IPS-NIHi7 (cell line): Measurements from ENCODE around the gene PLPPR5.

ENCODE experiments used
- DNase-seq: peaks from one replicate; pipeline ENCODE4 v3.0.0; 2012; ENCODE audit warnings: mixed read lengths; ENCODE audit errors: extremely low spot score

The PLPPR5 gene

GRCh38 chr1:98969798-98970490 lies 34.7 kb downstream of the PLPPR5 start:
- no peak for DNase-seq

GRCh38 chr1:98967122-98967521 lies 37.5 kb downstream of the PLPPR5 start:
- no peak for DNase-seq

- DNase-seq: no peak
Measured at GRCh38 chr1:98965394-98965793, 39.3 kb downstream of the PLPPR5 start.

- DNase-seq: no peak
Measured at GRCh38 chr1:98964198-98964597, 40.5 kb downstream of the PLPPR5 start.

GRCh38 chr1:98963064-98963758 lies 41.5 kb downstream of the PLPPR5 start:
- DNase-seq: no peak

GRCh38 chr1:98962156-98962555 lies 42.5 kb downstream of the PLPPR5 start:
- DNase-seq: no peak

GRCh38 chr1:98949621-98950020 lies 55.0 kb downstream of the PLPPR5 start:
- no peak for DNase-seq

- DNase-seq: no peak
Measured at GRCh38 chr1:98949166-98949565, 55.5 kb downstream of the PLPPR5 start.

GRCh38 chr1:98947071-98947470 lies 57.6 kb downstream of the PLPPR5 start:
- no peak for DNase-seq

- DNase-seq: no peak
Measured at GRCh38 chr1:98940722-98941079, 64.0 kb downstream of the PLPPR5 start.

GRCh38 chr1:98940069-98940721 lies 64.5 kb downstream of the PLPPR5 start:
- DNase-seq: no peak

GRCh38 chr1:98939471-98939870 lies 65.2 kb downstream of the PLPPR5 start:
- no peak for DNase-seq

- no peak for DNase-seq
Measured at GRCh38 chr1:98937347-98937746, 67.3 kb downstream of the PLPPR5 start.

GRCh38 chr1:98932184-98932583 lies 72.5 kb downstream of the PLPPR5 start:
- DNase-seq: no peak

GRCh38 chr1:98931128-98931835 lies 73.4 kb downstream of the PLPPR5 start:
- DNase-seq: no peak

GRCh38 chr1:98929437-98929836 lies 75.2 kb downstream of the PLPPR5 start:
- no peak for DNase-seq

GRCh38 chr1:98926597-98926996 lies 78.1 kb downstream of the PLPPR5 start:
- DNase-seq: no peak

- no peak for DNase-seq
Measured at GRCh38 chr1:98924977-98925376, 79.7 kb downstream of the PLPPR5 start.

- no peak for DNase-seq
Measured at GRCh38 chr1:98923667-98924066, 81.0 kb downstream of the PLPPR5 start.

GRCh38 chr1:98921817-98922216 lies 82.8 kb downstream of the PLPPR5 start:
- no peak for DNase-seq

GRCh38 chr1:98920441-98921110 lies 84.1 kb downstream of the PLPPR5 start:
- DNase-seq: no peak

- DNase-seq: no peak
Measured at GRCh38 chr1:98919652-98920051, 85.0 kb downstream of the PLPPR5 start.
